CD4-positive, alpha-beta T cell treated with Interleukin-2 at 100 ng/mL for 4 hours (primary cell): ENCODE measurements around the gene SFTPD.
"Not testable (repeated sequence)": the region's sequence is repeated elsewhere in the genome, so short reads cannot be mapped to it uniquely, and the experiment has no call there.

Experiments
- DNase-seq: peaks from one replicate; pipeline ENCODE4 v3.0.0-alpha.2; 2020; ENCODE audit warnings: low spot score

Gene SFTPD

DNA sequence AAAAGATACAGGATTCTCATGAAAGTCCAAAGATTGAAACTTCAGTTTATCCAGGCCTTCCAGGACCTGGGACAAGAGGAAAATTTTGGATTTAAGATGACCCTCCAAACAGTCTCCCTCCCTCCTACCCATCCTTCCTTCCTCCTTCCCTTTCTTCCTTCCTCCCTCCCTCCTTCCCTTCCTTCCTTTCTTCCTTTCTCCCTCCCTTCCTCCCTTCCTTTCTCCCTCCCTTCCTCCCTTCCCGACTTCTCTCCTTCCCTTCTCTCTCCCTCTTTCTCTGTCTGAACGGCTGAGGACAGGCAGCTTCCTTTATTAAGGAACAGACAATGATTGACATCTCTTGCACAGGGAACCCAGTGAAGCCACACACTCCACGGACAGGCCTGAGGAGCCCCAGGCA lies 23.3 kb downstream of the SFTPD start:
- no peak for DNase-seq

DNA sequence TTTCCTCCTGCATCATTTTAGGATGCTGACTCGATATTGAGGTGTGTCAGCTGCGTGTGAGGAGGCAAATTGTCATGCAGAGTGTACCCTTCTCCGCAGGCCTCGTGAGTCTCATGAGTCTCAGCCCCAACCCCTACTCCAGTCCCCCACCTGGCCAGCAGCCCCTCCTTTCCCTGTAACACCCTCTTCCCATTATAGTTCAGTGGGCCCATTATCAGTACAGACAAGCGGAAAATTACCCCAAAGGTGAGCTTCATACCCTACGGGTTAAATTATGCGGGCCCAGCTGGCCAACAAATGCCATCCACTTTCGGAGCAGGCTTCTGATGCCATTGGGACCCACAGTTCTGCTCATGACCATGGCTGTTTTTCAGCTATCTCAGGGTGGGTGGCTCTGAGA lies 25.2 kb downstream of the SFTPD start:
- no peak for DNase-seq

DNA sequence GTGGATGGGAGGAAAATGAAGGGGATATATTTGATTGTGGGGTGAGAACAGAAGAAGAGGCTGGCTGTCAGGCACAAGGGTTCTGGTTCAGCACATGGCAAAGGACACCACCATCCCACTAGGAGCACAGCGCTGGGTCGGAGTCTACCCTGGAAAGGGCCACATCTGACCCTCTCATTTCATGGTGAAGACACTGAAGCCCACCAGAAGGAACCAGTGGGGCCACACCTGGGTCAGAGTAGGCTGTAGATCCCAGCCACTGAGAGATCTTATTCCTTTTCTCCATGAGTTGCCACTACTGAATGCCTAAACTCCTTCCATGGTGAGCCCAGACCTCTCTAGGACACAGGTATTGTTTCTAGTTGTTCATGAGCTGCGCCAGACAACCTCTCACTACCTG lies 25.8 kb downstream of the SFTPD start:
- DNase-seq: no peak

DNA sequence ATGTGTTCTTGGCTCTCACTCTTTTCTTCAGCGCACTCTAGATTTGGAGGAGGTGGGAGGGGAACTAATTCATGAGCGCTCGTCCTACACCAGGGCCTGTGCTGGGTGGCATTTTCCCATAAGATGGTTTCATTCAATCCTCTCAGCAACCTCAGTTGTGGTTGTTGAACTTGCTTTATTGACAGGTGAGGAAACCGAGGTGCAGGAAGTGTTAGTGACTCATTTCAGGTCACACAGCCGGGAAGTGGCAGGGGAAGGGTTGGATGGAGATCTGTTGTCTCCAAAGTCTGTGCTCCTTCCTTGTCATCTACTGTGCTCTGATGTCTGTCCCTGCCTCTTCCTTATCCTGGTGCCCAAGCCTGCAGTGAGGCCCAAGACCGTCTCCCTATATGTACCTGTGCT lies 26.9 kb downstream of the SFTPD start:
- not testable (repeated sequence) for DNase-seq

DNA sequence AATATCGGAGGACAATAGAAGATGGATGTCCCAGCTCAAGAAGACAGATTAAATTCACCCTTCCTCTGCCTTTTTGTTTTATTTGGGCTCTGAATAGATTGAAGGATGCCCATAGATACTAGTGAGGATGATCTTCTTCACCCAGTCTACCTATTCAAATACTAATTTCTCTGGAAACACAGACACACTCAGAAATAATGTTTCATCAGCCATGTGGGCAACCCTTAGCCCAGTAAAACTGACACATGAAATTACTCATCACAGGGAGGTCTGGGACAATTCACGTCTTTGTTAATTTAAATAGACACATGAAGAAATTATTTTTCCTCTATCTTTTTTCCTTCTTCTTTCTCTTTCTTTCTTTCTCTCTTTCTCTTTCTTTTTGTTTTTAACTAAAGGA lies 33.1 kb downstream of the SFTPD start:
- DNase-seq: not testable (repeated sequence)

DNA sequence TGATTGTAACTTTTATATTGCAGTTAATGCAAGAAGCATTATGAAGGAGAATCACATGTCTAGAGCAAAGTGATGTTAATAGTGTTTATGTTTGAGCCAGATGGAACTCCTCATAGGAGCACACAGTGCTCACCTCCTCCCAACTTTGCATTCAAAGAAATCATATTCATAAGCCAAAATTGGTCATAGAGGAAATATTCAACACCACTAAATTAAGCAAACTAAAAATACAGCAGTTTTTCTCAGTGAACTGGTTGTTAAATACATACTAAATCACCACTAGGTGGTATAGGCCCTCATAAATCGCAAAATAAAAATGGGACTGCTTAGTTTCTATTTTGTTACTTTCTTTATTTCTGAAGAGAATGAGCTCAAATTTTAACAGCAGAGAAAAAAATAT lies 34.4 kb downstream of the SFTPD start:
- DNase-seq: not testable (repeated sequence)

DNA sequence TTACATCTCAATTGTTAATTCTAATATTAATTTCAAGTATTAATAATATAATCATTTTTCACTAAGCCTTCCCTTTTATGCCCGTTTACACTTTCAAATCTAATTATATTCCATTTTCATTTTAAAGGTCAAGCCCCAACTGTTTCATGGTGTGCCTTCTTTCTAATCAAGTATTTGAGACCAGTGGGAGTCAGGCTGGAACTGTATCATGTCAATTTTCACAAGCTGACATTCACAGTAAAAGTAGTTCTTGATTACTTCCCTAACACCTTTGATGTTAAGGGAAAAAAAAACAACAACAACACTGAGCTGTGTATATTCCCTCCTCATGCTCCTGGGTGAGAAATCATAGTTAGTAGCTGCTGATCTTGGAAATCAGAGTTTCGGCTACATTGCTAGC lies 38.1 kb downstream of the SFTPD start:
- no peak for DNase-seq

DNA sequence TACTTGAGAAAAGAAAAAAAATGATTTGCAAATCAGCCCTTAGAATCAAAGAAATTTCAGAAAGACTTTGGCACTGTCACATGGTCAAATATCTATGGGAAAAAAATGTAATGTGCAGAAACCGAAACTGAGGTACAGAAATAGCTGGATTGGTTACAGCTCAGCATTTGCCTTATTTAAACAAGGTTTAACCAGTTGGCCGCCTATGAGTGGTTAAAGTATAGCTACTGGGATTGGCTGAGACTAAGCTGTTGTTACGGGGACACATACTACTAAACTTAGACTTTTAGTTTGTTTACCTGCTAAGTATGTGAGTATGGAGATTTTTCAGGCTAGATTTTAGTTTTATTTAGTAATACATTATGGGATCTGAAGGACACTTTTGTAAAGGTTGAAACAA lies 38.6 kb downstream of the SFTPD start:
- DNase-seq: no peak

DNA sequence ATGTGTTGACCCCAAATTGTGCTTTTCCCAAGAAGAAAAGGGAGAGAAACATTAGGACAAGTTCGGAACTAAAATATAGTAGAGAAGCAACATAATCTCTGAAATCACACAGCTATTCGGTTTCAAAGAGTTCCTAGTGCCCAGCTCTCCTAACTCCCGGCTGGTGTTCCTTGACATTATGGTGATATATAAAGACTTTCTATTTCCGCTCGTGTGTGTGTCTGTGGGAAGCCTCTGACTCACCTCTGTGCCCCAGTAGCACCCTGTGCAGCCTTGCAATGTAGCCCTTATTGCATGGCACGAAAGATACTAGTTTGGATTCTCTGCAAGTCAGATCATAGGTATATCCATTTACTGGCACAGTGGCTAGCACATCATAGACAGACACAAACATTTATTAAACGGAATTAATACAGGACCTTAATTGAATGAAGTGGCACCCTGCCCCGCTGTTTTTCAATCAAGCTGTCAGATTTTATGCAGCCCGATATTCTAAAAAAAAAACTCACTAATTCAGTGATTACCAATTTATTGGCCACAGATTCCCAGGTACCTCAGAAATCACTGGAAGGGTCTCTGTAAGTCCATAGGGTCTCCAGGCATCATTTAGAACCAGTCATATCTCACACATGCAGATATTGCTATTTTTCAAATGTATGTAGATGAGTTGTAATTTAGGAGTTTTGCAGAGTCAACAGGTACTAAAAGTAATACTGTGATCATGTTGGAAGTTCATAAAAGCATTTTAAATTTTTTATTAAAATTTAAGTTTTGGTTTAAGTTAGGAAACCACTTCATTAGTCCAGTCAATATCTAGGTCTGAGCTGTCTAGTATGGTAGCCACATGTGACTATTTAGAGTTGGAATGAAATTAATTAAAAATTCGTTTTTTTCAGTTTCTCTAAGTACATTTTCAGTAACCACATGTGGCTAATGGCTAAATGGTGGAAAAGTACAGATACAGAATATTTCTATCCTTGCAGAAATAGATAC lies 43.3 kb downstream of the SFTPD start:
- DNase-seq: peak; percentile 7

DNA sequence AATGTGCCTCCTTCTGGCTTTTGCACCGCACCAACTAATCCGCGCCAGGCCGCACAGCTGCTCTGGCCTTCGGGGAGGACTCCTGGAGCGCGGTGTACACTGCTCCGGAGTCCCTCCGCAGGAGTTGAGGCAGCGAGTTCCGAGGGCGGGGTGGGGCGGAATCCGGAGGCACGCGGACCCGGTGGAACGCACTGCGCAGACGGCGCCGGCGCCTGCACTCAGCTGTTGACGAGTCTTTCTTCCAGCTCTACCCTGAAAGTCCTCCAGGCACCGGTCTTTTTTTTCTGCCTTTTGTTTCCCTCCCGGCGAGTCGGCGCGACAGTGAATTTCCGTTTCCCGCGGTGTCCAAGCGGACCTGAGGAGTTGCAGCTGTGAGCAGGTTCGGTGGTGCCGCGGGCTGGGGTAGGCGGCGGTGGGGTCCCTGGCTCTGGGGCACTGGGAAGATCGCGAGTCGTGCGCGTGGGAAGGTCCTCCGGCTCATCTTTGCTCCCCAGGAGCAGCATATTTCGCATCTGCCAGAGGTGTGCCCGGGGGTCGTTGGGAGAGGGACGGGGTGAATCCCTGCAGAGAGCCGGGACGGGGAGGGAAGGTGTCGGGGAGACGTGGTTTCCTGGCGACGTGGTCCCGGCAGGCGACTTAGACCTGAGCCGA lies 44.1 kb downstream of the SFTPD start:
- peak; percentile 34 for DNase-seq

DNA sequence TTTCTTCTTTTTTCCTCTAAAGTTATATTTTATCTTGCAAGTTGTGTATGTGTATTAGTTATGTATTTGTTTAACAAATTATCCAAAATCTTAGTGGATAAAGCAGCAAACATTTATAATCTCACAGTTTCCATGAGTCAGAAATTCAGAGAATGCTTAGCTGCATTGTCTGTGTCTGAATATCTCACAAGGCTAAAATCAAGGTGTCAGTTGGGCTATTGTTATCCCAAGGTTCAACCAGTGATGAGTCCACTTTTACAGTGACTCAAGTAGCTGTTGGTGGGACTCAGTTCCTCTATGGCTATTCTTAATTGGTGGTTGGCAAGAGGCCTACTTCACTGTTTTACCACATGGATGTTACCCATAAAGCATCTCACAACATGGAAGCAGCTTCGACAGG lies 47.3 kb downstream of the SFTPD start:
- DNase-seq: not testable (repeated sequence)

DNA sequence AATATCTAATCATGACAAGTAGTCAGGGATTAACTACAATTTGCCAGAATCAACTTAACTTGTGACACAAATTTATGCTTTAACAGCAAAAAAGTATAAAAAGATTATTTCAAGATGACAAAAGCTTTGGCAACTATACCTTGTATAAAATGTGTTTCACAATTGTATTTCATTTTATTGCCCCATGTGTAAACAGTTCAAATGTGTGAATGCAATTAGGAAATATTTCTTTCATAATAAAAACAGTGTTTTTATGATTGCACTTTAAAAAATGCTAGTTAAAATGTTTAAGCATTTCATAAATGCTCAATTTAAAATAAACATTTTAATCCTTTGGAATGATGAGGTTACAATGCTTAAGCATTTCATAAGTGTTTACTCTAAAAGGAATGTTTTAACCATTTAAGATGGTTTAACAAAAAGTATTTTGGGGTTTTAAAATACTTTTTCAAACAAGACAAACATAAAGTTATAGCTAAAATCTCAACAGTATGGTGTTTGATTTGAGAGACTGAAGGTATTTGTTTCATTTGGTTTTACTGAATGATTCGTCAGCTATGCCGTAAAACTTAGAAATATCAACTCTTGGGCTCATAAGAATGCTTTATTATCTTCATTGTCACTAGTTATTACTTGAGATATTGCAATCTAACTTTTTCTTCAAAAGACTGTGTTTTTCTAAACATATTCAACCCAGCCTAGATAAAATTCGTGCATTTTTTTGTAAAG lies 50.1 kb downstream of the SFTPD start:
- no peak for DNase-seq

DNA sequence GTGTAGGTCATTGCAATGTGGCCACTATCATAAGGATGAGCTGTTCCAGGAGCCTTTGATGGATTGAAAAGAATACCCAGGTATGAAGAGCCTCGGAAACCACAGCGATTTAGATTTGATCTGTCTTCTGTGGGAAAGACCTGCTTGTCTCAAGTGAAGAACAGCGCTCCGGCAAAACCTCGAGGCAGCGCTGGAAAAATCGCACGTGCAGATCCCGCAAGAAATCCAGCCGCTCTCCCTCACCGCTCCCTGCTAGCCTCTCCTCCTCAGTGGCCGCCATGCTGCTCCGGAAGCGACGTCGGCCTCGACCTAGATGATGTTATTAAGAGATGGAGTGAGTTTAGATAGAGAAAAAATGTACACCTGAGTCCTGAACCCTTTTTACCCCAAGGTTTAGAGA lies 56.0 kb downstream of the SFTPD start:
- DNase-seq: not testable (repeated sequence)

DNA sequence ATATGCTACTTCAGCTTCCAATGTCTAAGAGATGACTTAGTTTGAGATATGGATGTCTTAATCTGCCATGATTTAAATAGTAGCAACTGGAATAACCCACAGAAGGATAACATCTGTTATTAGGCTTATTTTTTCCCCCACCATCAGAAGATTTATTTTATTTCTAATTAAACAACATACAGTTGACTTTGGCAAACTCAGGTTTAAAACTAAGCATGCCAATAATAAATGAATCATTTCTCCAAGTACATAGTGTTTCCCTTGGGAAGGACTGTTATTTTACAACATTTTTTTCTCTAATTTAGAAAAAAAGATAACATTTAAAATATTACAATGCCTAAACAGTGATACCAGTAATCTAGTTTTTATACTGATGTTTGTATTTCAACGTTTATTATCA lies 58.4 kb downstream of the SFTPD start:
- no peak for DNase-seq

DNA sequence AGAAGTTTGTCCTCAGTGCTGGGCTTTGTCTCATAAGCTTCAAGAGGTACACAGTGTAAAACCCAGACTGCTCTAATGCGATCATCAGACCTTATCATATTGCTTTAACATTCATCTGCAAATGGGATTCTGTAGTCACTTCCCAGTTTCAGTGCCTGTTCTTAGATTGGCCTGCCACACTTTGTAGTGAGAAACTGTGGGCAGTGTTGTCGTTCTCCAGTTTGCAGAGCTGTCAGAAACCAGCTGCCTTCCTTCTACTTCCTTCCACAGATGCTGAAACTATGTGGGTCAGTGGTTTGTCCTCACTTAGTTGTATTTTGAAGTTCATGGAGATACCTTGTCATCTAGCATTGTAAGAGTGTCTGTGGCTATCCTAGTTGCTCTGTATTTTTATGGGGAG lies 59.9 kb downstream of the SFTPD start:
- DNase-seq: not testable (repeated sequence)
